Adrenal gland (tissue), 5 donors: ENCODE measurements around the gene FOXP3.

Source experiments
- POLR2A ChIP-seq, 2 donors: fragments of 450-650 bp; IDR thresholded peaks; one replicate each; pipeline ENCODE4 v1.6.1; 2017; ENCODE audit warnings: antibody characterized with exemption in 2 of 2, mild to moderate bottlenecking in 2 of 2, moderate library complexity in 1 of 2
- TF ChIP-seq, protein P1 (sequence below), 6 experiments: fragments of 450-650 bp in 4 of 6; fragments of 200-600 bp in 2 of 6; sonication (generic) in 1 of 6; IDR thresholded peaks; 1 replicate in 5 of 6; 2 replicates in 1 of 6; pipeline versions ENCODE4 v1.5.1 to v1.8.0; 2016 to 2021; ENCODE audit warnings: antibody characterized with exemption in 6 of 6, mild to moderate bottlenecking in 2 of 6, moderate library complexity in 1 of 6
- donor health status: DM: no; HTN: no; CAD: no.

DNA sequence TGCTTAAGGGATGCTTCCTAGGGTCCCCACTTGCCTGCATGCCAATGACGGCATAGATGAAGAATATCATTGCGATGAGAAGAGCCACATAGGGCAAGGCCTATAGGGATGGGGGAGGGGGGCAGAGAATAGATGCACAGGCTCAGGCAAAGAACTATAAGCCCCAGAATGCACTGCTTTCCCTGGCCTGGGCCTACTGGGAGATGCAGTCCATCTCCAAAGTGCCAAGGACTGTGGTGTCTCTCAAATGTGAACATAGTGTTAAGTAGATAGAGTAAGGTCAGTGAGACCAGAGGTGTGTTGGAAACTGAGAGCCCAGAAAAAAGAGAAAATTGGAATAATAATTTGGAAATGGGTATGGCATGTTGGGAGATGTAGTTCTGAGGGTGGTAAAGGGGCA is 52.3 kb downstream of the FOXP3 start:
- TF ChIP-seq, protein P1, sequence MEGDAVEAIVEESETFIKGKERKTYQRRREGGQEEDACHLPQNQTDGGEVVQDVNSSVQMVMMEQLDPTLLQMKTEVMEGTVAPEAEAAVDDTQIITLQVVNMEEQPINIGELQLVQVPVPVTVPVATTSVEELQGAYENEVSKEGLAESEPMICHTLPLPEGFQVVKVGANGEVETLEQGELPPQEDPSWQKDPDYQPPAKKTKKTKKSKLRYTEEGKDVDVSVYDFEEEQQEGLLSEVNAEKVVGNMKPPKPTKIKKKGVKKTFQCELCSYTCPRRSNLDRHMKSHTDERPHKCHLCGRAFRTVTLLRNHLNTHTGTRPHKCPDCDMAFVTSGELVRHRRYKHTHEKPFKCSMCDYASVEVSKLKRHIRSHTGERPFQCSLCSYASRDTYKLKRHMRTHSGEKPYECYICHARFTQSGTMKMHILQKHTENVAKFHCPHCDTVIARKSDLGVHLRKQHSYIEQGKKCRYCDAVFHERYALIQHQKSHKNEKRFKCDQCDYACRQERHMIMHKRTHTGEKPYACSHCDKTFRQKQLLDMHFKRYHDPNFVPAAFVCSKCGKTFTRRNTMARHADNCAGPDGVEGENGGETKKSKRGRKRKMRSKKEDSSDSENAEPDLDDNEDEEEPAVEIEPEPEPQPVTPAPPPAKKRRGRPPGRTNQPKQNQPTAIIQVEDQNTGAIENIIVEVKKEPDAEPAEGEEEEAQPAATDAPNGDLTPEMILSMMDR (IDR thresholded peaks at IDR 0.05), result no peak
- no peak for TF ChIP-seq POLR2A (IDR thresholded peaks at IDR 0.05)
